ENCODE measurements around the gene CELSR1. TPM values are rescaled to one million over a fixed set of nuclear protein-coding genes. Genes with fewer than 3 reads are reported as not detected.

Gene CELSR1
- total and polyA plus RNA-seq, 7 donors: 0.23 to 5.0 (median 0.82) TPM

GRCh38 chr22:46484861-46485595 lies 52.4 kb downstream of the CELSR1 start:
- no peaks in the 10 kb centered on the region for H3K9me3 ChIP-seq
- H3K27ac ChIP-seq: no peak overlapping the region
- H3K36me3 ChIP-seq: no peaks in the 10 kb centered on the region
- intact Hi-C loops (cut with DNase I): no loop called here
- no peaks in the 10 kb centered on the region for H3K4me1 ChIP-seq
- TF ChIP-seq CTCF (IDR thresholded peaks at IDR 0.05): no peak
- TF ChIP-seq POLR2AphosphoS5 (IDR thresholded peaks at IDR 0.05): no peak
- TF ChIP-seq POLR2A (IDR thresholded peaks at IDR 0.05): no peak
- TF ChIP-seq EP300 (IDR thresholded peaks at IDR 0.05): no peak
- H3K27me3 ChIP-seq: no peaks in the 10 kb centered on the region
- H3K4me3 ChIP-seq: no peak overlapping the region
- no peak for DNase-seq
- WGBS, 2 donors: 85 to 86% methylated on average over 15 of the region's 15 CpGs

GRCh38 chr22:46484156-46484860 lies 53.1 kb downstream of the CELSR1 start:
- H3K27me3 ChIP-seq: no peaks in the 10 kb centered on the region
- TF ChIP-seq POLR2A (IDR thresholded peaks at IDR 0.05) (no peak), POLR2AphosphoS5 (IDR thresholded peaks at IDR 0.05) (no peak), CTCF (IDR thresholded peaks at IDR 0.05) (no peak), EP300 (IDR thresholded peaks at IDR 0.05) (no peak)
- H3K9me3 ChIP-seq: no peaks in the 10 kb centered on the region
- no peaks in the 10 kb centered on the region for H3K36me3 ChIP-seq
- intact Hi-C loops (cut with DNase I): no loop called here
- no peaks in the 10 kb centered on the region for H3K4me1 ChIP-seq
- 84 to 88% methylated on average over 16 of the region's 16 CpGs for WGBS, 2 donors
- H3K4me3 ChIP-seq: no peak overlapping the region
- H3K27ac ChIP-seq: no peak overlapping the region
- no peak for DNase-seq

GRCh38 chr22:46483353-46483752 lies 54.1 kb downstream of the CELSR1 start:
- TF ChIP-seq POLR2A (IDR thresholded peaks at IDR 0.05) (no peak), EP300 (IDR thresholded peaks at IDR 0.05) (no peak), CTCF (IDR thresholded peaks at IDR 0.05) (no peak), POLR2AphosphoS5 (IDR thresholded peaks at IDR 0.05) (no peak)
- H3K4me3 ChIP-seq: no peak overlapping the region
- intact Hi-C loops (cut with DNase I): no loop called here
- no peak overlapping the region for H3K27ac ChIP-seq
- no peaks in the 10 kb centered on the region for H3K36me3 ChIP-seq
- H3K9me3 ChIP-seq: no peaks in the 10 kb centered on the region
- H3K4me1 ChIP-seq: no peaks in the 10 kb centered on the region
- H3K27me3 ChIP-seq: no peaks in the 10 kb centered on the region
- WGBS, 2 donors: 43 to 56% methylated on average over 4 of the region's 4 CpGs
- DNase-seq: no peak

GRCh38 chr22:46482056-46482675 lies 55.3 kb downstream of the CELSR1 start:
- intact Hi-C loops (cut with DNase I): no loop called here
- Histone ChIP-seq H3K27me3 (peaks cover 0 to 6% (median 0%) of the 10 kb centered on the region in 3 donors), H3K4me1 (no peaks in the 10 kb centered on the region), H3K9me3 (no peaks in the 10 kb centered on the region), H3K27ac (no peak overlapping the region), H3K4me3 (no peak overlapping the region), H3K36me3 (no peaks in the 10 kb centered on the region)
- no peak for DNase-seq
- WGBS, 2 donors: 71 to 81% methylated on average over 7 of the region's 7 CpGs
- TF ChIP-seq EP300 (IDR thresholded peaks at IDR 0.05) (no peak), CTCF (IDR thresholded peaks at IDR 0.05) (no peak)

Measured in sigmoid colon (tissue), 7 donors.